CD4-positive, CD25-positive, alpha-beta regulatory T cell (primary cell): ENCODE measurements around the gene CCDC141. TPM values are rescaled to one million over a fixed set of nuclear protein-coding genes. Genes with fewer than 3 reads are reported as not detected.
"Not testable (repeated sequence)": the region's sequence is repeated elsewhere in the genome, so short reads cannot be mapped to it uniquely, and the experiment has no call there.

Experiments used
- ATAC-seq, 2 donors: fragments of 150-1000 bp; cut with Tn5 transposase; one replicate each; pipeline ENCODE4 v1.10.0; 2021; ENCODE audit warnings: low read depth in 2 of 2, moderate number of reproducible peaks in 2 of 2, moderate library complexity in 1 of 2
- DNase-seq, 3 donors: peaks; one replicate each; pipeline versions ENCODE4 v3.0.0 to v3.0.0-alpha.2; 2012 to 2022; ENCODE audit warnings: mixed read lengths in 1 of 3
- H3K27ac ChIP-seq: one replicate; pipeline ENCODE4 v1.7.0; 2013; ENCODE audit warnings: mild to moderate bottlenecking, low read length; ENCODE audit not compliant: insufficient read depth, poor library complexity, severe bottlenecking
- H3K27me3 ChIP-seq: one replicate; pipeline ENCODE4 v1.7.0; 2013; ENCODE audit warnings: low read length; ENCODE audit not compliant: control insufficient read depth, insufficient read depth
- H3K36me3 ChIP-seq: one replicate; pipeline ENCODE4 v1.7.0; 2013; ENCODE audit warnings: mild to moderate bottlenecking, low read length, moderate library complexity; ENCODE audit not compliant: control insufficient read depth, insufficient read depth
- H3K4me1 ChIP-seq: 2 replicates; pipeline ENCODE4 v1.7.0; 2013; ENCODE audit warnings: mild to moderate bottlenecking, low read length; ENCODE audit not compliant: insufficient read depth, control insufficient read depth, poor library complexity, severe bottlenecking
- H3K4me3 ChIP-seq: one replicate; pipeline ENCODE4 v1.7.0; 2013; ENCODE audit warnings: low read depth, mild to moderate bottlenecking, low read length, moderate library complexity
- H3K9me3 ChIP-seq, 2 experiments: 1 replicate in 1 of 2; 2 replicates in 1 of 2; pipeline ENCODE4 v1.7.0; 2013; ENCODE audit warnings: low read length in 2 of 2, mild to moderate bottlenecking in 1 of 2, moderate library complexity in 1 of 2; ENCODE audit not compliant: control insufficient read depth in 2 of 2
- H3K27ac Mint-ChIP-seq, 3 donors: one replicate each; pipeline ENCODE4 v1.8.0; 2020 to 2022; ENCODE audit warnings: mild to moderate bottlenecking in 3 of 3, mixed read lengths in 3 of 3, moderate library complexity in 2 of 3
- H3K27me3 Mint-ChIP-seq: one replicate; pipeline ENCODE4 v1.8.0; 2022; ENCODE audit warnings: mild to moderate bottlenecking, mixed read lengths
- H3K36me3 Mint-ChIP-seq: one replicate; pipeline ENCODE4 v1.8.0; 2020; ENCODE audit warnings: mixed read lengths
- H3K4me1 Mint-ChIP-seq, 4 donors: one replicate each; pipeline ENCODE4 v1.8.0; 2020 to 2022; ENCODE audit warnings: mixed read lengths in 4 of 4, mild to moderate bottlenecking in 1 of 4
- H3K4me3 Mint-ChIP-seq, 4 donors: one replicate each; pipeline ENCODE4 v1.8.0; 2020 to 2022; ENCODE audit warnings: mild to moderate bottlenecking in 4 of 4, mixed read lengths in 4 of 4, moderate library complexity in 3 of 4
- H3K9me3 Mint-ChIP-seq, 7 donors: one replicate each; pipeline ENCODE4 v1.8.0; 2020 to 2022; ENCODE audit warnings: mixed read lengths in 7 of 7, mild to moderate bottlenecking in 3 of 7, moderate library complexity in 2 of 7
- polyA plus RNA-seq, 4 donors: library from polyadenylated mRNA; unstranded; fragments of 300-500 nt; fragmentation: Illumina TruSeq; gene quantifications; one replicate each; pipeline ENCODE4 v1.2.3, GENCODE V29; 2021
- total RNA-seq: library from RNA; stranded (reverse); gene quantifications from one replicate; pipeline ENCODE4 v1.2.3, GENCODE V29; 2022

CCDC141 gene
- total and polyA plus RNA-seq, 5 donors from 2014 or later = 8.3 to 153 (median 15.0) TPM

DNA sequence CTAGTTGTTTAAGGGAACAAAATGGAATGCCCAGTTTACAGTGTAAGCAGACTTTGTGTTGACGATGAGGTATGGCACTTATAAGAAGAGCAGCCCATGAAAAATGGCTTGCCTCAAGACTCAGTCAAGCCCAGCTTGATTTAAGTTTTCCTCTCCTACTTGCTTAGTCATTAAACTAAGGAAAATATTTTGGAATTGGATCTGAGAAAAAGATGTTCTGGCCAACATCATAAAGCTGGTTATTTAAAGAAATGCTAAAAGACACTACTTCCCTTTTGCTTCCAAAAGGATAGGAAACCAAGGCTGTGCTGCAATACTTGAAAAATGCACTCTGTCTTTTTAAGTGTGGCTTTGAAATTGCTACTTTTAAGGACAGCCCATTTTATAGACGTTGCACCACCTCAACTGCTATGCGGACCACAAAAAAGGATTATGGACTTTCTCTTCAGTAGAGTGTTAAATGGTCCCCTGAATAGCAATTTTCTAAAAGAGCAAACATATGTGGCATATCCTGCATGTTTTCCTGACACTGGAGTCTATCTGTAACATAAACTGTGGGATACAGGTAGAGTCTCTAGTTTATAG, 32.1 kb downstream of the CCDC141 start:
- no peaks in the 10 kb centered on the region for H3K27me3 ChIP-seq
- H3K27me3 Mint-ChIP-seq = no peaks in the 10 kb centered on the region
- H3K36me3 Mint-ChIP-seq = peaks cover 12% of the 10 kb centered on the region
- no peaks in the 10 kb centered on the region for H3K9me3 ChIP-seq
- DNase-seq (no peak), ATAC-seq (no peak)
- no peak overlapping the region for H3K4me3 ChIP-seq
- H3K27ac Mint-ChIP-seq = peak overlapping the region; percentile 22 to 62 (median 60)
- no peaks in the 10 kb centered on the region for H3K36me3 ChIP-seq
- H3K27ac ChIP-seq = no peak overlapping the region
- peaks cover 0 to 3% (median 0%) of the 10 kb centered on the region in 7 donors for H3K9me3 Mint-ChIP-seq
- peaks cover 6% of the 10 kb centered on the region for H3K4me1 ChIP-seq
- H3K4me1 Mint-ChIP-seq = peaks cover 15 to 43% (median 36%) of the 10 kb centered on the region in 4 donors
- peak overlapping the region in 1 of 4 donors; percentile 18 for H3K4me3 Mint-ChIP-seq

DNA sequence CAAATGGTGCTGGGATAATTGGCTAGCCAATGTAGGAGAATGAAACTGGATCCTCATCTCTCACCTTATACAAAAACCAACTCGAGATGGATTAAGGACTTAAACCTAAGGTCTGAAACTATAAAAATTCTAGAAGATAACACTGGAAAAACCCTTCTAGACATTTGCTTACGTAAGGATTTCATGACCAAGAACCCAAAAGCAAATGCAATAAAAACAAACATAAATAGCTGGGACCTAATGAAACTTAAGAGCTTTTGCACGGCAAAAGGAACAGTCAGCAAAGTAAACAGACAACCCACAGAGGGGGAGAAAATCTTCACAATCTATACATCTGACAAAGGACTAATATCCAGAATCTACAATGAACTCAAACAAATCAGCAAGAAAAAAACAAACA, 35.7 kb downstream of the CCDC141 start:
- H3K36me3 ChIP-seq, H3K4me3 ChIP-seq, H3K27ac Mint-ChIP-seq: not testable (repeated sequence)

DNA sequence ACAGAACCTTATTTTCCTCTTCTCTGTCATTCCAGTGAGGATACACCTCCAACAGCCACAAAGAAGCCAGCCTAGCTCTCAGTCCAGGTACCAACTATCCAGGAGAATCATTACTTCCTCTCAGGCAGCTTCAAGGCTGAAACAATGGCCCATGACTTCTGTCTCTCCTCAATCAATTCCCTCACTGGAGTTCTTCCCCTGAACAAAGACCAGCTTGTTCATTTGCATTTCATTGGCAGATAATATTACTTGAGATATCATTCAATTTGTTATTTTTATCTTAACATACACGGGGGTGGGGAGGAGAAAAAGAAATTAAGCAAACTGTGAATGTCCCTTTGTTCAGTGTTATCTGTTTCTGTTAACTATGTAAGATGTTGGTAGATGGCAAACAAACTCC, 44.0 kb downstream of the CCDC141 start:
- Mint-ChIP-seq H3K9me3 (peaks cover 0 to 12% (median 2%) of the 10 kb centered on the region in 7 donors), H3K4me1 (peaks cover 9 to 29% (median 17%) of the 10 kb centered on the region in 4 donors), H3K27me3 (no peaks in the 10 kb centered on the region), H3K36me3 (peaks cover 25% of the 10 kb centered on the region), H3K4me3 (no peak overlapping the region), H3K27ac (peak overlapping the region in 1 of 3 donors; percentile 70)
- no peak overlapping the region for H3K4me3 ChIP-seq
- H3K9me3 ChIP-seq = peaks cover 4 to 12% of the 10 kb centered on the region in 2 experiments
- H3K4me1 ChIP-seq = no peaks in the 10 kb centered on the region
- ATAC-seq = no peak
- no peak overlapping the region for H3K27ac ChIP-seq
- H3K36me3 ChIP-seq = peaks cover 9% of the 10 kb centered on the region
- no peak for DNase-seq
- no peaks in the 10 kb centered on the region for H3K27me3 ChIP-seq

More for the DNA sequence above, 35.7 kb downstream of the CCDC141 start:
- not testable (repeated sequence) for H3K27ac ChIP-seq, H3K27me3 ChIP-seq, H3K4me1 ChIP-seq, DNase-seq, H3K4me3 Mint-ChIP-seq, H3K27me3 Mint-ChIP-seq, ATAC-seq
- Mint-ChIP-seq H3K4me1 (peaks cover 18 to 45% (median 30%) of the 10 kb centered on the region in 4 donors), H3K36me3 (peaks cover 37% of the 10 kb centered on the region), H3K9me3 (peaks cover 0 to 19% (median 9%) of the 10 kb centered on the region in 7 donors)
- H3K9me3 ChIP-seq = peaks cover 4 to 12% of the 10 kb centered on the region in 2 experiments

DNA sequence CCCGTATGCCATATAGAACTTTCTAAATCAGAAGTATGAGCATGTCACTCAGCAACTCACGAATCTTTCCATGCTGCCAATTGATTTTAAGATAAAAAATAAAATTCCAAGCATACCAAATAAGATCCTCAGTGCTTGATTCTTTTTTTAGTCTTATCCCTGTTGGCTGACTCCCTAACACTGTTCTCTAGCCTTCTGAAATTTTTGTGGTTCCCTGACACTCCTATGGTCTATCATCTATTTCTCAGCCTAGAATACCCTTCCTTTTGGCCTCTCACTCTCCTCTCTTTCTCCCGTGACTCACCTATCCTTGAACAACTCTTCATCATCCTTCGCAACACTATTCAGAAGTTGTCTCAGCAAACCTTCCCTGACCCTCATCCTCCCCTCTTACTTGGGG, 50.5 kb downstream of the CCDC141 start:
- Mint-ChIP-seq H3K36me3 (peaks cover 30% of the 10 kb centered on the region), H3K4me1 (peaks cover 16 to 29% (median 22%) of the 10 kb centered on the region in 4 donors), H3K9me3 (peaks cover 0 to 5% (median 1%) of the 10 kb centered on the region in 7 donors), H3K27me3 (no peaks in the 10 kb centered on the region), H3K27ac (peak overlapping the region in 2 of 3 donors; percentile 33 to 47), H3K4me3 (peak overlapping the region in 2 of 4 donors; percentile 2 to 25)
- no peaks in the 10 kb centered on the region for H3K9me3 ChIP-seq
- H3K27ac ChIP-seq = no peak overlapping the region
- ATAC-seq = no peak
- no peak for DNase-seq
- H3K36me3 ChIP-seq = no peaks in the 10 kb centered on the region
- H3K27me3 ChIP-seq = no peaks in the 10 kb centered on the region
- H3K4me3 ChIP-seq = no peak overlapping the region
- peaks cover 4% of the 10 kb centered on the region for H3K4me1 ChIP-seq

DNA sequence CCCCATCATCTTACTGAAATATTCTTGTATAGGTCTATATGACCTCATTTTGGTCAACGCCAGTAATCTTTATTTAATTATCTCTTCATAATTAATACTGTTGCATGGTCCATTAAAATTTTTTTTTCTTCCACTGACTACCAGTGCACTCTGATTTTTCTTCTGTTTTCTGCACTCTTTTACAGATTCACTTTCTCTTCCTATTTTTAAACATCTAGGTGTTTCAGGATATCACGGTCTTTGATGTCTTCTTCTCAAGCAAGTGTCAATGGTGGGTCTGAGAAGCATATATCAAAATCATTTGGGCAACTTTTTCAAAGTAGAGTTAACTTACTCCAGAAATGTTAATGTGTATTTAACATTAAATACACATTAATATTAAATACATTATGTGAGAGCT, 51.4 kb downstream of the CCDC141 start:
- no peaks in the 10 kb centered on the region for H3K9me3 ChIP-seq
- DNase-seq (no peak), ATAC-seq (no peak)
- Mint-ChIP-seq H3K4me1 (peaks cover 16 to 29% (median 22%) of the 10 kb centered on the region in 4 donors), H3K27ac (peak overlapping the region in 1 of 3 donors; percentile 27), H3K36me3 (peaks cover 36% of the 10 kb centered on the region), H3K9me3 (peaks cover 0 to 6% (median 1%) of the 10 kb centered on the region in 7 donors), H3K27me3 (no peaks in the 10 kb centered on the region), H3K4me3 (no peak overlapping the region)
- peaks cover 4% of the 10 kb centered on the region for H3K4me1 ChIP-seq
- no peak overlapping the region for H3K4me3 ChIP-seq
- H3K36me3 ChIP-seq = no peaks in the 10 kb centered on the region
- H3K27ac ChIP-seq = no peak overlapping the region
- no peaks in the 10 kb centered on the region for H3K27me3 ChIP-seq

DNA sequence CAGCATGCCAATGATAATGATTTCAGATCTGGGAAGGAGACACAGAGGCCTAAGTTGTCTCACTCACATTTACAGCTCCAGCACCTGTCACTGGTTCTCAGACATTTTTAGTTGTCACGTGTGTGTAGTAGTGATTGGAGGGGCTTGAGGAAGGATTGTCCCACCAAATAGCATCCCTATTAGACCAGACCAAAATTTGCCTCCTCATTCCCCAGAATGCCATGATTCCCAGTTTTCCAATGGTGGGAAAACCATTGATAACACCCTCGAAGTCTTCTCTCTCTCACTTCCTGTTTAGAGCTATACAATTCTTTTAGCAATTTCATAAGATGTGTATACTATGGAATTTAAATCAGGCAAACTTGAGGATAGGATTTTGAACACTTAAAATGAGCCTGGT, 52.5 kb downstream of the CCDC141 start:
- Mint-ChIP-seq H3K36me3 (peaks cover 42% of the 10 kb centered on the region), H3K4me1 (peaks cover 16 to 31% (median 24%) of the 10 kb centered on the region in 4 donors), H3K27me3 (no peaks in the 10 kb centered on the region), H3K27ac (peak overlapping the region in 1 of 3 donors; percentile 45), H3K4me3 (no peak overlapping the region), H3K9me3 (peaks cover 0 to 6% (median 4%) of the 10 kb centered on the region in 7 donors)
- Histone ChIP-seq H3K4me1 (peaks cover 4% of the 10 kb centered on the region), H3K27ac (no peak overlapping the region), H3K9me3 (no peaks in the 10 kb centered on the region), H3K4me3 (no peak overlapping the region), H3K36me3 (no peaks in the 10 kb centered on the region), H3K27me3 (no peaks in the 10 kb centered on the region)
- ATAC-seq (no peak), DNase-seq (no peak)

DNA sequence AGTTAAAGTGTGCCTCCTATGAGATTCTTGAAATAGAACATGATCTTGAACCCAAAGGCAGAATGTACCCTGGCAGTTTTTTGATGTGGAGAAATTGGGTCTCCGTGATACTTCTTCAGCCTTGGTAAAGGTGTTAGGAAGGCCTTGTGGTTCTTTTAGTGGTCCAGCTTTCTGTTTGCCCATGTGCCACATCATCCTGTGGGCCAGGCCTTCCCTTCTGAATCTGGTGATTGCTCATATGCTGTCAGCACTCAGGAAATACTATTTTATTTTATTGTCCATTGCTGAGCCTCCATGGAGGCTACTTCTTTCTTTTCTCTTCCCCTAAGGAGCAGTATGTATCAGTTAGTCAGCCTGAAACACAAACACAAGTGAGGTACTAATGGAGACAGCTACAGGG, 52.9 kb downstream of the CCDC141 start:
- Histone ChIP-seq H3K27me3 (no peaks in the 10 kb centered on the region), H3K4me1 (peaks cover 4% of the 10 kb centered on the region), H3K9me3 (no peaks in the 10 kb centered on the region), H3K36me3 (no peaks in the 10 kb centered on the region), H3K4me3 (no peak overlapping the region), H3K27ac (no peak overlapping the region)
- Mint-ChIP-seq H3K36me3 (peaks cover 42% of the 10 kb centered on the region), H3K27ac (peak overlapping the region in 1 of 3 donors; percentile 45), H3K4me3 (no peak overlapping the region), H3K9me3 (peaks cover 0 to 6% (median 4%) of the 10 kb centered on the region in 7 donors), H3K4me1 (peaks cover 16 to 33% (median 24%) of the 10 kb centered on the region in 4 donors), H3K27me3 (no peaks in the 10 kb centered on the region)
- no peak for DNase-seq
- ATAC-seq = no peak

DNA sequence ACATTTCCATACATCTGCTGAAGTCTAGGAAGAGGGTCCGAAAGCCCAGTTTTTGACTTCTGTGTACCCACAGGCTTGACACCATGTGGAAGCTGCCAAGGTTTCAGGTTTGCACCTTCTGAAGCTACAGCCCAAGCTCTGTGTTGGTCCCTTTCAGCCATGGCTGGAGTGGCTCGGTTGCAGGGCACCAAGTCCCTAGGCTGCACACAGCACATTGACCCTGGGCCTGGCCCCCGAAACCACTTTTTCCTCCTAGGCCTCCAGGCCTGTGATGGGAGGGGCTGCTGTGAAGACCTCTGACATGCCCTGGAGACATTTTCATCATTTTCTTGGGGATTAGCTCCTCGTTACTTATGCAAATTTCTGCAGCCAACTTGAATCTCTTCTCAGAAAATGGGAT, 55.7 kb downstream of the CCDC141 start:
- ATAC-seq = no peak
- H3K36me3 Mint-ChIP-seq = peaks cover 31% of the 10 kb centered on the region
- no peak overlapping the region for H3K27ac Mint-ChIP-seq
- Histone ChIP-seq H3K4me1 (peaks cover 12% of the 10 kb centered on the region), H3K27me3 (no peaks in the 10 kb centered on the region), H3K27ac (no peak overlapping the region), H3K36me3 (no peaks in the 10 kb centered on the region), H3K9me3 (no peaks in the 10 kb centered on the region), H3K4me3 (no peak overlapping the region)
- H3K4me1 Mint-ChIP-seq = peaks cover 20 to 44% (median 27%) of the 10 kb centered on the region in 4 donors
- no peaks in the 10 kb centered on the region for H3K27me3 Mint-ChIP-seq
- H3K4me3 Mint-ChIP-seq = peak overlapping the region in 1 of 4 donors; percentile 43
- peaks cover 0 to 8% (median 3%) of the 10 kb centered on the region in 7 donors for H3K9me3 Mint-ChIP-seq
- DNase-seq = no peak
